Measurements from ENCODE around the gene FAM174C. TPM values are rescaled to one million over a fixed set of nuclear protein-coding genes. Genes with fewer than 3 reads are reported as not detected.

The FAM174C gene
- total and polyA plus RNA-seq, 10 donors = 35.8 to 134 (median 46.6) TPM

DNA sequence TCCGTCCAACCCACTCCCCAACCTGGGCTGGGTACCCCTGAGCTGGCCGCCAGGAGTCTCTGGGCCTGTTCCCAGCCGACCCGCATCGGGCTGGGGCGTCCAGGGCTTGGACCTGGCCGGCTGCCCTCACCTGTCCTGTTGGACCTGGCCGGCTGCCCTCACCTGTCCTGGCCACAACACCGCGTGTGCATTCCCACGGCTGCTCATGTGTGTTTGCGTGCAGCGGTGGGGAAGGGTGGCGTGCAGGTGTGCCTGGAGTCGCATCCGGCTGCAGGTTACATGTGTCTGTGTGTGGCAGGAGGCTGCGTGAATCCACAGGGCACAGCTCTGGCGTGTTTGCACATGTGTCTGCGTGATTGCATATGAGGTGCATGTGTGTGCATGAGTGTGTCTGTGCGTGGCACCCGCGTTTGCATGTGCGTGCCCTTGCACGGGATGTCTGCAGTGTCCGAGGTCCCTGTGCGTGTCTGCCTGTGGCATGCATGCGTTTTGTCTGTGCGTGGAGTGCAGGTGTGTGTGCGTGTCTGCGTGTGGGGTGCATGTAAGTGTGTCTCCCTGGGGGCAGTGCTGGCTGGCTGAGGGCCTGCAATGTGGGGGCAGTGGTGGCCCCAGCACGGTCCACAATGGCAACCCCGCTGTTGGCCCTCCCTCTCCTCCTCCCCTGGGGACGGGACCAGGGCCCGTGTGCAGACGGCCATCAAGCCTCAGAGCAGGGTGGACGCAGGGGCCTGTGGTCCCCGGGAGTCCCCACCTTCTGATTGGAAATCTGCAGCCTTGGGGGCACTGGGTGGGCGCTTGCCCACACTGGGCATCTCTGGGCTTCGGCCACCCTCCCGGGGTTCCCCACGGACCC lies 13.7 kb downstream of the FAM174C start:
- H3K27me3 ChIP-seq (replicated peaks in 1 of 7) = peaks cover 4 to 98% (median 92%) of the 10 kb centered on the region in 7 donors
- 84 to 90% (median 86%) methylated on average over 11 to 41 of the region's 41 CpGs for WGBS, 5 donors
- TF ChIP-seq POLR2AphosphoS5 (IDR thresholded peaks at IDR 0.05) (no peak), POLR2A (IDR thresholded peaks at IDR 0.05) (no peak)
- TF ChIP-seq, protein P1, sequence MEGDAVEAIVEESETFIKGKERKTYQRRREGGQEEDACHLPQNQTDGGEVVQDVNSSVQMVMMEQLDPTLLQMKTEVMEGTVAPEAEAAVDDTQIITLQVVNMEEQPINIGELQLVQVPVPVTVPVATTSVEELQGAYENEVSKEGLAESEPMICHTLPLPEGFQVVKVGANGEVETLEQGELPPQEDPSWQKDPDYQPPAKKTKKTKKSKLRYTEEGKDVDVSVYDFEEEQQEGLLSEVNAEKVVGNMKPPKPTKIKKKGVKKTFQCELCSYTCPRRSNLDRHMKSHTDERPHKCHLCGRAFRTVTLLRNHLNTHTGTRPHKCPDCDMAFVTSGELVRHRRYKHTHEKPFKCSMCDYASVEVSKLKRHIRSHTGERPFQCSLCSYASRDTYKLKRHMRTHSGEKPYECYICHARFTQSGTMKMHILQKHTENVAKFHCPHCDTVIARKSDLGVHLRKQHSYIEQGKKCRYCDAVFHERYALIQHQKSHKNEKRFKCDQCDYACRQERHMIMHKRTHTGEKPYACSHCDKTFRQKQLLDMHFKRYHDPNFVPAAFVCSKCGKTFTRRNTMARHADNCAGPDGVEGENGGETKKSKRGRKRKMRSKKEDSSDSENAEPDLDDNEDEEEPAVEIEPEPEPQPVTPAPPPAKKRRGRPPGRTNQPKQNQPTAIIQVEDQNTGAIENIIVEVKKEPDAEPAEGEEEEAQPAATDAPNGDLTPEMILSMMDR (IDR thresholded peaks at IDR 0.05 in 8 of 11, conservative IDR thresholded peaks at IDR 0.05 in 3 of 11) = no peak
- intact Hi-C loops (cut with DNase I; ENCODE audit: low total_unique reads) = loop anchor here (10.0 kb wide), 1 partner anchor 86 kb away; no protein-coding TSS in a partner anchor
- peaks cover 0 to 45% (median 22%) of the 10 kb centered on the region in 6 donors for H3K4me1 ChIP-seq
- H3K27ac ChIP-seq = no peak overlapping the region
- no peak for DNase-seq
- H3K9me3 ChIP-seq = no peaks in the 10 kb centered on the region
- no peak overlapping the region for H3K4me3 ChIP-seq
- H3K36me3 ChIP-seq = no peaks in the 10 kb centered on the region

DNA sequence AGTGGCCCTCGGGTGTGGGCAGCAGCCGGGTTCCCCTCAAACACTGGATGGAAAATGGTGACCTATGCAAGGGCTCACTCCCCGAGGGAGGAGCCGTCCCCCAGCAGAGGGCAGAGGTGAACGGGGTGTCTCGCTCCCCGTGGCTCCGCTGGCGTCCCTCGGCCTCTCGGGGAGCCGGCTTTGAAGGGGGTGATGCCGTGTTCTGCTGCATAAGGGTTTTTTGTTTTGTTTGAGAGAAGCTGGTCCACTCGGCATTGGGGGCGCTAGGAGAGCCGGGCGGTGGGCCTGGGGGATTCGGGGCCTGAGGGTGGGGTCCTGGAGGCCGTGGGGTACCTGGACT lies 14.3 kb downstream of the FAM174C start:
- intact Hi-C loops (cut with DNase I; ENCODE audit: low total_unique reads) = loop anchor here (10.0 kb wide), 1 partner anchor 85 kb away; no protein-coding TSS in a partner anchor
- Histone ChIP-seq H3K9me3 (no peaks in the 10 kb centered on the region), H3K36me3 (no peaks in the 10 kb centered on the region), H3K4me1 (peaks cover 0 to 42% (median 22%) of the 10 kb centered on the region in 6 donors), H3K4me3 (no peak overlapping the region), H3K27me3 (replicated peaks in 1 of 7) (peaks cover 5 to 98% (median 92%) of the 10 kb centered on the region in 7 donors), H3K27ac (no peak overlapping the region)
- WGBS, 5 donors = 76 to 87% (median 82%) methylated on average over 13 to 19 of the region's 19 CpGs
- TF ChIP-seq POLR2AphosphoS5 (IDR thresholded peaks at IDR 0.05) (no peak), POLR2A (IDR thresholded peaks at IDR 0.05) (no peak)
- DNase-seq = no peak

DNA sequence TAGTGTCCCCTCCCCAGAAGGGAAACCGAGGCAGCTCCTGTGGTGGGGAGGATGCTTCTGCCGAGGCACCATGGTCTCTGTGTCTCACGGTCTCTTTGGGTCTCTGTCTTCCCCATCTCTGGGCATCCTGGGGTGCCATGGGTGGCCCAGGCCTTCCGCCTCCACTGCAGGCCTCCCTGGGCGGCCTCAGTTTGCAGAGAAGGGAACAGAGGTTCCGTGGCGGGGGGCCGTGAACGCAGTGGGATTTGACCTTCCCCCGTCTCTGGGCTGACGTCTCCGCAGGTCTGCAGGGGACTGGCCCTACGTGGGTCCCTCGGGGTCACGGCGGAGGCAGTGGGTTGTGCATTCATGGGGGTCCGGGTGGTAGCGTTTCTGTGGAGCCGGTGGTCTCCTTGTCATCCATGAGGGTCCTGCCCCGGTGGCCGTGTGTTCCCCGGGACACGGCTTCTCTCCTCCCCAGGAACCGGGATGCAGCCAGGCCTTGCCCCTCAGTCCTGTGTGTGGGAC lies 14.9 kb downstream of the FAM174C start:
- WGBS, 5 donors = 86 to 88% (median 88%) methylated on average over 18 to 24 of the region's 24 CpGs
- peaks cover 0 to 45% (median 21%) of the 10 kb centered on the region in 6 donors for H3K4me1 ChIP-seq
- no peak for DNase-seq
- H3K4me3 ChIP-seq = no peak overlapping the region
- no peaks in the 10 kb centered on the region for H3K36me3 ChIP-seq
- H3K27me3 ChIP-seq (replicated peaks in 1 of 7) = peaks cover 9 to 98% (median 92%) of the 10 kb centered on the region in 7 donors
- no peaks in the 10 kb centered on the region for H3K9me3 ChIP-seq
- intact Hi-C loops (cut with DNase I; ENCODE audit: low total_unique reads) = no loop called here
- TF ChIP-seq, protein P1 (IDR thresholded peaks at IDR 0.05 in 8 of 11, conservative IDR thresholded peaks at IDR 0.05 in 3 of 11) = no peak
- TF ChIP-seq POLR2AphosphoS5 (IDR thresholded peaks at IDR 0.05) = no peak
- no peak for TF ChIP-seq POLR2A (IDR thresholded peaks at IDR 0.05)
- H3K27ac ChIP-seq = no peak overlapping the region

DNA sequence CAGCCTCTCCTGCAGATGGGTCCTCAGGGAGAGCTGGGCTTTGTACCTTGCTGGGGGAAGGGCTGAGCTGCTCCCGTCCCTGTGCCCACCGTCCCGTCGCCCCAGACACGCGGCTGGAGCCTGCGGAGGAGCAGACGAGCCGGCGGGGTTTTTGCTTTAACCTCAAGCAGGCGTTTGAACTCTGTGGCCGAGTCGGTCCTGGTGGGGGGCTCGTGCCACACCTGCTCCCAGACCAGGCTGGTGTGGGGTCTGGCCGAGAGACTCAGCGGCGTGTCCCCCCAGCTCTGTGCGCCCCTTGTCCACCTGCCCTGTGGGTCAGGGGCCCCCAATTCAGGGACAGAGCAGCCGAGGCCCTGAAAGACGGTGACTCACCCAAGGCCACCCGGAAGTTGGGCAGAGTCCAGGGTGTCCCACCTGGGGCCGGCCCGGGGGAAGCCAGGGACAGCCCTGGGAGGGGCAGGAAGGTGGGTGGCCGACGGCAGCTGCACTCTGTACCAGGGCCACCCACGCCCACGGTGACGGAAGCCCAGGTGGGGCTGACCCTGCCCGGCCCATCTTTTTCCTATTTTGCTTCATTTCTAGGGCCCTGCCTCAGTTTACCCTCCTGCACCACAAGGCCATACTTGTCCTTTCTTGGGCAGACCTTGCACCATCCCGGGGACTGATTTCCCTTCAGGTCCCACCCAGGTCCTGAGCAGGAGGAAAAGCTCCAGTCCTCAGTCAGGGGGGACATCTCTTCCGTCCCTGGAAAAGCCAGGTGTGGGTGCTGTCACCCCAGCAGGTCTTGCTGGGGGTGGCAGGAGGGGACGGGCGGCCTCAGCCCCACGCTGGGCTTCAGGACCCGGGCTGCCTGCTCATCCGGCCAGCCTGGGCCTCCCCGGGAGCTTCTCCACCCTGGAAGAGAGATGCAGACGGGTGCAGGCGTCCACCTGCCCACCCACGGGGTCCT lies 15.6 kb downstream of the FAM174C start:
- Histone ChIP-seq H3K36me3 (no peaks in the 10 kb centered on the region), H3K27me3 (replicated peaks in 1 of 7) (peaks cover 9 to 100% (median 94%) of the 10 kb centered on the region in 7 donors), H3K9me3 (no peaks in the 10 kb centered on the region), H3K4me1 (peaks cover 0 to 50% (median 25%) of the 10 kb centered on the region in 6 donors), H3K4me3 (no peak overlapping the region), H3K27ac (no peak overlapping the region)
- no peak for DNase-seq
- 66 to 85% (median 74%) methylated on average over 36 to 40 of the region's 40 CpGs for WGBS, 5 donors
- intact Hi-C loops (cut with DNase I; ENCODE audit: low total_unique reads) = no loop called here
- TF ChIP-seq, protein P1 (IDR thresholded peaks at IDR 0.05 in 8 of 11, conservative IDR thresholded peaks at IDR 0.05 in 3 of 11) = no peak
- TF ChIP-seq POLR2AphosphoS5 (IDR thresholded peaks at IDR 0.05) = no peak
- TF ChIP-seq POLR2A (IDR thresholded peaks at IDR 0.05) = no peak

All from spleen (tissue), 11 donors.